ENCODE results near the gene TXNRD1.
"Not testable (repeated sequence)": the region's sequence is repeated elsewhere in the genome, so short reads cannot be mapped to it uniquely, and the experiment has no call there.

Gene TXNRD1

GRCh38 chr12:104331376-104331775 is 115.8 kb downstream of the TXNRD1 start:
- no peak for DNase-seq

GRCh38 chr12:104332273-104332672 is 116.7 kb downstream of the TXNRD1 start:
- not testable (repeated sequence) for DNase-seq

- DNase-seq, result no peak
These were observed 118.2 kb downstream of the TXNRD1 start for GRCh38 chr12:104333692-104334255.

GRCh38 chr12:104334581-104334980 is 119.0 kb downstream of the TXNRD1 start:
- DNase-seq, result no peak

- DNase-seq, result no peak
These were observed 120.5 kb downstream of the TXNRD1 start for GRCh38 chr12:104336115-104336514.

- no peak for DNase-seq
These were observed 121.5 kb downstream of the TXNRD1 start for GRCh38 chr12:104337030-104337558.

GRCh38 chr12:104339663-104340062 is 124.1 kb downstream of the TXNRD1 start:
- no peak for DNase-seq

- DNase-seq, result no peak
These were observed 124.6 kb downstream of the TXNRD1 start for GRCh38 chr12:104340177-104340576.

- DNase-seq, result no peak
These were observed 125.5 kb downstream of the TXNRD1 start for GRCh38 chr12:104340925-104341611.

- DNase-seq, result no peak
These were observed 126.6 kb downstream of the TXNRD1 start for GRCh38 chr12:104342147-104342546.

- DNase-seq, result no peak
These were observed 127.2 kb downstream of the TXNRD1 start for GRCh38 chr12:104342635-104343249.

GRCh38 chr12:104344682-104345081 is 129.1 kb downstream of the TXNRD1 start:
- no peak for DNase-seq

- no peak for DNase-seq
These were observed 129.9 kb downstream of the TXNRD1 start for GRCh38 chr12:104345234-104346066.

- no peak for DNase-seq
These were observed 131.9 kb downstream of the TXNRD1 start for GRCh38 chr12:104347374-104348075.

GRCh38 chr12:104348283-104348993 is 132.9 kb downstream of the TXNRD1 start:
- DNase-seq, result no peak

- no peak for DNase-seq
These were observed 133.5 kb downstream of the TXNRD1 start for GRCh38 chr12:104348994-104349494.

- DNase-seq, result no peak
These were observed 134.9 kb downstream of the TXNRD1 start for GRCh38 chr12:104350211-104351056.

GRCh38 chr12:104351057-104351983 is 135.7 kb downstream of the TXNRD1 start:
- DNase-seq, result no peak

- DNase-seq, result no peak
These were observed 136.6 kb downstream of the TXNRD1 start for GRCh38 chr12:104352106-104352713.
